Astrocyte (in vitro differentiated cells and primary cell): ENCODE results near the gene EPB41L1. TPM values are rescaled to one million over a fixed set of nuclear protein-coding genes. Genes with fewer than 3 reads are reported as not detected.

ENCODE experiments used
- DNase-seq: peaks from one replicate; pipeline ENCODE4 v3.0.0-alpha.2; 2010; ENCODE audit warnings: low read depth
- FAIRE-seq: peaks from 2 replicates; lab custom pipeline; 2011; peaks lifted over from hg19 to GRCh38; lab: Jason Lieb, UNC
- H2AFZ ChIP-seq: 2 replicates; pipeline ENCODE4 v1.6.0; 2012; ENCODE audit warnings: low read depth, low read length, inconsistent platforms
- H3K27ac ChIP-seq: 2 replicates; pipeline ENCODE4 v1.5.1; 2011; ENCODE audit warnings: low read depth, low read length, inconsistent platforms
- H3K27me3 ChIP-seq: 2 replicates; pipeline ENCODE4 v1.6.0; 2011; ENCODE audit warnings: low read length, inconsistent platforms; ENCODE audit not compliant: insufficient read depth
- H3K36me3 ChIP-seq: 2 replicates; pipeline ENCODE4 v1.5.1; 2011; ENCODE audit warnings: low read length, inconsistent platforms; ENCODE audit not compliant: insufficient read depth
- H3K4me1 ChIP-seq: 2 replicates; pipeline ENCODE4 v1.5.1; 2011; ENCODE audit warnings: low read length, inconsistent platforms; ENCODE audit not compliant: insufficient read depth
- H3K4me2 ChIP-seq: 2 replicates; pipeline ENCODE4 v1.6.0; 2012; ENCODE audit warnings: low read length, inconsistent platforms
- H3K4me3 ChIP-seq: 2 replicates; pipeline ENCODE4 v1.5.1; 2011; ENCODE audit warnings: low read depth, mild to moderate bottlenecking, low read length, inconsistent platforms; ENCODE audit not compliant: insufficient read depth
- H3K79me2 ChIP-seq: 2 replicates; pipeline ENCODE4 v1.6.0; 2012; ENCODE audit warnings: mild to moderate bottlenecking, low read length, inconsistent platforms; ENCODE audit not compliant: insufficient read depth
- H3K9ac ChIP-seq: 2 replicates; pipeline ENCODE4 v1.6.0; 2012; ENCODE audit warnings: mild to moderate bottlenecking, low read length, inconsistent platforms
- H3K9me3 ChIP-seq: 2 replicates; pipeline ENCODE4 v1.5.1; 2012; ENCODE audit warnings: low read depth, mild to moderate bottlenecking, low read length, inconsistent platforms; ENCODE audit not compliant: insufficient read depth
- H4K20me1 ChIP-seq: 2 replicates; pipeline ENCODE4 v1.6.0; 2012; ENCODE audit warnings: low read length, inconsistent platforms; ENCODE audit not compliant: insufficient read depth
- H3K27ac Mint-ChIP-seq: one replicate; pipeline ENCODE4 v1.8.0; 2021; ENCODE audit warnings: mild to moderate bottlenecking, mixed read lengths; ENCODE audit not compliant: unreplicated experiment
- H3K27me3 Mint-ChIP-seq: one replicate; pipeline ENCODE4 v1.8.0; 2021; ENCODE audit warnings: low read depth, mixed read lengths; ENCODE audit not compliant: unreplicated experiment
- H3K36me3 Mint-ChIP-seq: one replicate; pipeline ENCODE4 v1.8.0; 2021; ENCODE audit warnings: low read depth, mixed read lengths; ENCODE audit not compliant: unreplicated experiment
- H3K4me1 Mint-ChIP-seq: one replicate; pipeline ENCODE4 v1.8.0; 2021; ENCODE audit warnings: low read depth, mixed read lengths; ENCODE audit not compliant: unreplicated experiment
- H3K4me3 Mint-ChIP-seq: one replicate; pipeline ENCODE4 v1.8.0; 2021; ENCODE audit warnings: mild to moderate bottlenecking, moderate library complexity, mixed read lengths; ENCODE audit not compliant: unreplicated experiment
- H3K9me3 Mint-ChIP-seq: one replicate; pipeline ENCODE4 v1.8.0; 2021; ENCODE audit warnings: mild to moderate bottlenecking, mixed read lengths; ENCODE audit not compliant: unreplicated experiment
- CTCF ChIP-seq: IDR thresholded peaks from 2 replicates; pipeline ENCODE4 v1.5.1; 2011; ENCODE audit warnings: low read depth, mild to moderate bottlenecking, inconsistent platforms, low read length, moderate library complexity; ENCODE audit not compliant: insufficient read depth
- EZH2 ChIP-seq: IDR thresholded peaks from 2 replicates; pipeline ENCODE4 v1.6.1; 2012; ENCODE audit warnings: mild to moderate bottlenecking, low read length, inconsistent platforms; ENCODE audit not compliant: insufficient read depth
- total RNA-seq: library from RNA; stranded (reverse); gene quantifications from 2 replicates; pipeline ENCODE4 v1.2.1, GENCODE V29; 2021

Gene EPB41L1
- total RNA-seq, 1 donor from 2014 or later, result 39.4 TPM

DNA sequence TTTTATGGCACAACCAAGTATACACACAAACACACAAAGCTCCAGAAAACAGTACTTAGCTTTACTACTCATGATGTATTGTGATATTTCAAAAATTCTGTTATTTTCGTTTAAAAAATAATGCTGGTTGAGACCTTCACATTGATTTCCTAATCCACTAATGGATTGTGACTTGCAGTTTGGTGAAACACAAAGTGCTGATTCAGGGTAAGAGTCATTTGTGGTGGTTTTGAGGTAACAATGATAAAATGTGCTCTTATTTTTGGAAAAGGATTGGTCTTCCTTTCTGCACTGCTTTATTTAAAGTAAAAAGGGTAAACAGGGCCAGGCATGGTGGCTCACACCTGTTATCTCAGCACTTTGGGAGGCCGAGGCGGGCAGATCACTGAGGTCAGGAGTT lies 83.6 kb downstream of the EPB41L1 start:
- Histone ChIP-seq H3K4me3 (no peak overlapping the region), H3K9ac (no peak overlapping the region), H3K4me1 (peaks cover 10% of the 10 kb centered on the region), H3K4me2 (no peak overlapping the region), H3K79me2 (peaks cover 64% of the 10 kb centered on the region), H3K9me3 (no peaks in the 10 kb centered on the region), H4K20me1 (peaks cover 51% of the 10 kb centered on the region), H2AFZ (no peak overlapping the region), H3K27ac (no peak overlapping the region), H3K36me3 (peaks cover 16% of the 10 kb centered on the region), H3K27me3 (no peaks in the 10 kb centered on the region)
- Mint-ChIP-seq H3K27ac (no peak overlapping the region), H3K9me3 (no peaks in the 10 kb centered on the region), H3K27me3 (no peaks in the 10 kb centered on the region), H3K4me3 (peak overlapping the region; percentile 54), H3K4me1 (peaks cover 8% of the 10 kb centered on the region), H3K36me3 (peaks cover 2% of the 10 kb centered on the region)
- DNase-seq (no peak), FAIRE-seq (no peak)
- TF ChIP-seq EZH2 (no peak), CTCF (no peak)

DNA sequence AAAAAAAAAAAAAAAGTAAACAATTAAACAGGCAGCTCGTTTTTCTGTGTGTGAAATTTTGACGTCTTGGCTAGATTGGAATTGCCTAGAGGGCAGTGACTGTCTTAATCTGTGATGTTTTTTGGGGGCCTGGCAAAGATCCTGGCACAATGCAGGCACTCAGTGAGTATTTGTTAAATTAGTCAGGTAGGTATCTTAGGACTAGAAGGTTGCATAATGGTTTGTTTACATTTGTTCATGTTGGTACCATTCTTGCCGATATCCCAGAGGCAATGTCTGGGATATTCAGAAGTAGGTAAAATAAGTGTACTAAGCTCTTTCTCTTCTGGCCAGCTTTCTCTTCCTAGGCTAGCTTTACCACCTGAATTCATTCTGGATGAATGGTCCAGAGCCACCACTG lies 84.2 kb downstream of the EPB41L1 start:
- TF ChIP-seq EZH2 (no peak), CTCF (no peak)
- no peak overlapping the region for H3K27ac ChIP-seq

DNA sequence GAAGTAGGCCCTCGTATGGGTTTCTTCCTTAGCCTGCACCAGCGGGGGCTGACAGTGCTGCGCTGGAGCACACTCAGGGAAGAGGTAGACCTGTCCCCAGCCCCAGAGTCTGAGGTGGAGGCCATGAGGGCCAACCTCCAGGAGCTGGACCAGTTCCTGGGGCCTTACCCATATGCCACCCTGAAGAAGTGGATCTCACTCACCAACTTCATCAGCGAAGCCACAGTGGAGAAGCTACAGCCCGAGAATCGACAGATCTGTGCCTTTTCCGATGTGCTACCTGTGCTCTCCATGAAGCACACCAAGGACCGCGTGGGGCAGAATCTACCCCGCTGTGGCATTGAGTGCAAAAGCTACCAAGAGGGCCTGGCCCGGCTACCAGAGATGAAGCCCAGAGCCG lies 85.5 kb downstream of the EPB41L1 start:
- Mint-ChIP-seq H3K27ac (no peak overlapping the region), H3K27me3 (no peaks in the 10 kb centered on the region), H3K4me1 (peaks cover 8% of the 10 kb centered on the region), H3K36me3 (peaks cover 2% of the 10 kb centered on the region), H3K9me3 (no peaks in the 10 kb centered on the region), H3K4me3 (no peak overlapping the region)
- H3K27me3 ChIP-seq, result no peaks in the 10 kb centered on the region
- H3K9me3 ChIP-seq, result no peaks in the 10 kb centered on the region
- no peak overlapping the region for H3K9ac ChIP-seq
- no peak overlapping the region for H3K27ac ChIP-seq
- peaks cover 70% of the 10 kb centered on the region for H3K79me2 ChIP-seq
- peaks cover 25% of the 10 kb centered on the region for H3K36me3 ChIP-seq
- H3K4me3 ChIP-seq, result no peak overlapping the region
- no peak for DNase-seq
- no peak overlapping the region for H3K4me2 ChIP-seq
- peaks cover 70% of the 10 kb centered on the region for H4K20me1 ChIP-seq
- H3K4me1 ChIP-seq, result peaks cover 10% of the 10 kb centered on the region
- no peak overlapping the region for H2AFZ ChIP-seq
- TF ChIP-seq CTCF (no peak), EZH2 (no peak)
- FAIRE-seq, result no peak

More for the DNA sequence above, 84.2 kb downstream of the EPB41L1 start:
- H3K79me2 ChIP-seq, result peaks cover 70% of the 10 kb centered on the region
- Mint-ChIP-seq H3K9me3 (no peaks in the 10 kb centered on the region), H3K4me3 (peak overlapping the region; percentile 21), H3K4me1 (peaks cover 8% of the 10 kb centered on the region), H3K36me3 (peaks cover 2% of the 10 kb centered on the region), H3K27ac (no peak overlapping the region), H3K27me3 (no peaks in the 10 kb centered on the region)
- peaks cover 10% of the 10 kb centered on the region for H3K4me1 ChIP-seq
- H3K9ac ChIP-seq, result no peak overlapping the region
- H3K4me2 ChIP-seq, result no peak overlapping the region
- no peak overlapping the region for H3K4me3 ChIP-seq
- H3K9me3 ChIP-seq, result no peaks in the 10 kb centered on the region
- no peak for FAIRE-seq
- H2AFZ ChIP-seq, result no peak overlapping the region
- H3K27me3 ChIP-seq, result no peaks in the 10 kb centered on the region
- peaks cover 57% of the 10 kb centered on the region for H4K20me1 ChIP-seq
- H3K36me3 ChIP-seq, result peaks cover 17% of the 10 kb centered on the region
- DNase-seq, result no peak
